DND-41 (cell line): ENCODE measurements around the gene EEIG1.

Experiments used
- ATAC-seq: fragments of 200-7000 bp; cut with Tn5 transposase; 3 replicates; pipeline ENCODE4 v1.9.1; 2021; ENCODE audit warnings: low read depth; ENCODE audit not compliant: insufficient read depth
- DNase-seq: peaks from one replicate; pipeline ENCODE4 v3.0.0-alpha.2; 2020
- H2AFZ ChIP-seq: 2 replicates; pipeline ENCODE4 v1.6.0; 2012; ENCODE audit warnings: low read depth, low read length
- H3K27ac ChIP-seq: 2 replicates; pipeline ENCODE4 v1.5.1; 2012; ENCODE audit warnings: low read length, inconsistent platforms
- H3K27me3 ChIP-seq: fragments of 200-600 bp; sonication (generic); 2 replicates; pipeline ENCODE4 v1.6.0; 2012; ENCODE audit warnings: low read length, mild to moderate bottlenecking, inconsistent platforms; ENCODE audit not compliant: insufficient read depth, poor library complexity
- H3K36me3 ChIP-seq: 2 replicates; pipeline ENCODE4 v1.5.1; 2012; ENCODE audit warnings: low read length, inconsistent platforms; ENCODE audit not compliant: insufficient read depth
- H3K4me1 ChIP-seq: 2 replicates; pipeline ENCODE4 v1.5.1; 2012; ENCODE audit warnings: mild to moderate bottlenecking, low read length; ENCODE audit not compliant: insufficient read depth
- H3K4me2 ChIP-seq: 2 replicates; pipeline ENCODE4 v1.6.0; 2012; ENCODE audit warnings: mild to moderate bottlenecking, moderate library complexity, low read length, inconsistent platforms; ENCODE audit not compliant: insufficient read depth
- H3K4me3 ChIP-seq, 2 experiments: fragments of 200-600 bp in 1 of 2; shearing (Covaris generic) in 1 of 2; 2 replicates each; pipeline ENCODE4 v1.5.1; 2012 to 2016; ENCODE audit warnings: inconsistent platforms in 2 of 2, low read length in 2 of 2, mild to moderate bottlenecking in 2 of 2, low read depth in 1 of 2, moderate library complexity in 1 of 2
- H3K79me2 ChIP-seq: 2 replicates; pipeline ENCODE4 v1.6.0; 2012; ENCODE audit warnings: low read length, inconsistent platforms; ENCODE audit not compliant: insufficient read depth
- H3K9ac ChIP-seq: 2 replicates; pipeline ENCODE4 v1.6.0; 2012; ENCODE audit warnings: low read depth, mild to moderate bottlenecking, inconsistent platforms, low read length, moderate library complexity
- H3K9me3 ChIP-seq: 2 replicates; pipeline ENCODE4 v1.5.1; 2012; ENCODE audit warnings: low read length, moderate library complexity, mild to moderate bottlenecking, inconsistent platforms; ENCODE audit not compliant: insufficient read depth, severe bottlenecking
- H4K20me1 ChIP-seq: 2 replicates; pipeline ENCODE4 v1.6.0; 2012; ENCODE audit warnings: low read length; ENCODE audit not compliant: insufficient read depth
- EZH2 ChIP-seq: IDR thresholded peaks from 3 replicates; pipeline ENCODE4 v1.6.1; 2012; ENCODE audit warnings: borderline replicate concordance, low read depth, mild to moderate bottlenecking, moderate library complexity, low read length, inconsistent platforms; ENCODE audit not compliant: severe bottlenecking
- TF ChIP-seq, protein P1 (sequence below): IDR thresholded peaks from 2 replicates; pipeline ENCODE4 v1.5.1; 2012; ENCODE audit warnings: borderline replicate concordance, low read length, moderate library complexity, mild to moderate bottlenecking; ENCODE audit not compliant: poor library complexity, severe bottlenecking; ENCODE audit errors: extremely low read depth

Gene EEIG1

DNA sequence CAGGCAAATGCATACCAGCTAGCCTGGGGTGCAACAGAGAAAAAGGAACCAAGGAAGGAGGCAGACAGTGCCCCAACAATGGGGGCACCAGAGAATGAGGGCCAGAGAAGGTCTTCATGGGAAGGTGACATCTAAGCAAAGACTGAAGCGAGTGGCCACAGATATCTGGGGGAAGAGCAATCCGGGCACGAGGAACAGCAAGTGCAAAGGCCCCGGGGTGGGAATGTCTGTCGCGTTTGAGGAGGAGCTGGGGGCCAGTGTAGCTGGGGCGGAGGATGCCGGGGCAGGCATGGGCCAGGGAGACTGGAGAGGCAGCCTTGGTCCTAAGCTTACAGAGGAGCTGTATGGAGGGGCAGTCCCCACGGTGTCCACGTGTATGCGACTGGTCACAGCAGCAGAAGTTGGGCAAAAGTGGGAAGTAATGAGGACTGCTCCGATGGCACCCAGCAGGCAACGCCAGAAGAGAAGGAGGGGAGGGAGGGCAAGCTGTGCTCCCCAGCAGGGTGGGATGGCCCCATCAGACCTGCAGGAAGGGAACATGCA is 19.1 kb downstream of the EEIG1 start:
- Histone ChIP-seq H3K79me2 (no peaks in the 10 kb centered on the region; the same call in 1 of the 2 replicates), H3K9ac (no peak overlapping the region), H4K20me1 (peaks cover 31% of the 10 kb centered on the region), H3K9me3 (no peaks in the 10 kb centered on the region), H2AFZ (no peak overlapping the region), H3K4me3 (no peak overlapping the region), H3K4me1 (no peaks in the 10 kb centered on the region), H3K27me3 (no peaks in the 10 kb centered on the region), H3K4me2 (no peak overlapping the region), H3K36me3 (no peaks in the 10 kb centered on the region), H3K27ac (no peak overlapping the region)
- TF ChIP-seq, protein P1, sequence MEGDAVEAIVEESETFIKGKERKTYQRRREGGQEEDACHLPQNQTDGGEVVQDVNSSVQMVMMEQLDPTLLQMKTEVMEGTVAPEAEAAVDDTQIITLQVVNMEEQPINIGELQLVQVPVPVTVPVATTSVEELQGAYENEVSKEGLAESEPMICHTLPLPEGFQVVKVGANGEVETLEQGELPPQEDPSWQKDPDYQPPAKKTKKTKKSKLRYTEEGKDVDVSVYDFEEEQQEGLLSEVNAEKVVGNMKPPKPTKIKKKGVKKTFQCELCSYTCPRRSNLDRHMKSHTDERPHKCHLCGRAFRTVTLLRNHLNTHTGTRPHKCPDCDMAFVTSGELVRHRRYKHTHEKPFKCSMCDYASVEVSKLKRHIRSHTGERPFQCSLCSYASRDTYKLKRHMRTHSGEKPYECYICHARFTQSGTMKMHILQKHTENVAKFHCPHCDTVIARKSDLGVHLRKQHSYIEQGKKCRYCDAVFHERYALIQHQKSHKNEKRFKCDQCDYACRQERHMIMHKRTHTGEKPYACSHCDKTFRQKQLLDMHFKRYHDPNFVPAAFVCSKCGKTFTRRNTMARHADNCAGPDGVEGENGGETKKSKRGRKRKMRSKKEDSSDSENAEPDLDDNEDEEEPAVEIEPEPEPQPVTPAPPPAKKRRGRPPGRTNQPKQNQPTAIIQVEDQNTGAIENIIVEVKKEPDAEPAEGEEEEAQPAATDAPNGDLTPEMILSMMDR, result no peak
- no peak for TF ChIP-seq EZH2
- DNase-seq (no peak), ATAC-seq (no peak)

DNA sequence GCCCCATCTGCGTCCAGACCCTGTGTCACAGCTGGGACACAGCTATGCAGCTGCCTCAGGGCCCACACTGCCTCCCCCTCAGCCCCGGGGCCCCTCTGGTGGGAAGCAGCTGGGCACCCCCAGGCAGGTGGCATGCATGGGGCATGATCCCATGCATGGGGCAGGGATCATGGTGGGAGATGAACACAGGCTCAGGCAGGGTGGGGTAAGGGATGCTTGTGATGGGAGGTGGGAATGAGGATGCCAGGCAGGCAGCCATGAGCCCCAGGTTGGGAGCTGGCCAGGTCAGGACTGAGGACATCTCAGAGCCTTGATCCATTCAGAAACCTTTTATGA is 19.7 kb downstream of the EEIG1 start:
- Histone ChIP-seq H3K36me3 (no peaks in the 10 kb centered on the region), H2AFZ (no peak overlapping the region), H3K4me1 (no peaks in the 10 kb centered on the region), H3K27ac (no peak overlapping the region), H3K79me2 (no peaks in the 10 kb centered on the region; the same call in 1 of the 2 replicates), H4K20me1 (peaks cover 30% of the 10 kb centered on the region), H3K4me2 (no peak overlapping the region), H3K4me3 (no peak overlapping the region), H3K9ac (no peak overlapping the region), H3K27me3 (no peaks in the 10 kb centered on the region), H3K9me3 (no peaks in the 10 kb centered on the region)
- ATAC-seq (no peak), DNase-seq (no peak)
- no peak for TF ChIP-seq EZH2
- TF ChIP-seq, protein P1, result no peak

DNA sequence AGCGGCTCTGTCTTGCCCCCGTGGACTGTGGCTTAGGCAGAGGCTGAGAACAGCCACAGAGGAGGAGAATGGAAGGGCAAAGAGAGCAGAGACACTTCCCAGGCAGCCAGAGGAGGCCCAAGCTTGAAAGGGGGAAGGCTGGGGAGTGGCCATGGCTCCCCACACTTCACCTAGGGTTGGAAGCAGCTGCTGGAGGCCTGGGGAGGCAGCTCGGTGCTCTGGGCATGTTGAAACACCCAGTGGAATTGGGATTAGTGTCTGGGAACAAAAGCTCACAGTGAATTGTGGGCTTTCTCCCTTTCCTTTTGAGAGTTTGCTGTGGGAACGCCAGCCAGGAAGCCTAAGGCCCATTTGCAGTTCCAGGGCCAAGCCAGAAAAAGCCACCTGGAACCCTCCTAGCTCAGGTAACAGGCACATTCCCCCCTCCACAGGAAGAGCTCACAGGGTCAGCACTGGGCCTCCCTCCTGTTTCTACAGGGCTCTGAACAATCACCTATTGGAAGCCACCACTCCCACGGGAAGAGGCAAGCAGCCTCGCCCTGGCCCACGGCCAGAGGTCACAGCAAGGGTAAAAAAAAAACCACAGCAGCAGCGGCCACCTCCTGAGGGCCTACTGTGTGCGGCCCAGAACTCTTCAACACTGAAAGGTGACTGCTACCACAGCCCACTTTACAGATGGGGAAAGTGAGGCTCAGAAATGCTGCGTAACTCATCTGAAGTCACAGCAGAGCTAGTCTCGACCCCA is 20.2 kb downstream of the EEIG1 start:
- Histone ChIP-seq H3K4me1 (no peaks in the 10 kb centered on the region), H3K27me3 (no peaks in the 10 kb centered on the region), H3K27ac (no peak overlapping the region), H3K36me3 (no peaks in the 10 kb centered on the region), H3K4me3 (no peak overlapping the region), H2AFZ (no peak overlapping the region), H3K9me3 (no peaks in the 10 kb centered on the region), H3K9ac (no peak overlapping the region), H3K4me2 (no peak overlapping the region), H4K20me1 (peaks cover 35% of the 10 kb centered on the region), H3K79me2 (no peaks in the 10 kb centered on the region; the same call in 1 of the 2 replicates)
- ATAC-seq, result no peak
- TF ChIP-seq, protein P1, result no peak
- TF ChIP-seq EZH2, result no peak
- no peak for DNase-seq
